Measurements from ENCODE around the gene HTRA1.
A peak's percentile ranks its signal among the peaks of the same experiment; 100 is the strongest.

Gene HTRA1

DNA sequence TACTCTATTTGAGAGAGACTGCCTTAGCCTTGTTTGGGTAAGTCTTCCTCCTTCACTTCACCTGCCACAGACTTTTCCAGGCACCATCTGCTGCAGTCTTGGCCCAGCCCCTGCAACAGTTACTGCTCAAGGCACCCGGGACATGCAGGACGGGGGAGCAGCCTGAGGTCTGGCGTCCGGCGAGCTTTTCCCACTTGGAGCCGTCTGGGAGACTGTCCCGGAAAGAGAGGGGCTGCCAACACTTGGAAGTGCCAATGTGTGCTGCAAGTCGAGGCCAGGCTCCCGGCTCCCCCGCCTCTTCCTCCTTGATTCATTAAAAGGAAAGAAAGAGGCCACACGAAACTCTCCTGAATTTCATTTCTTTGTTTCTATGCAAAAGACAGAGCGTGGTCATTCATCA lies 13.7 kb downstream of the HTRA1 start:
- TF ChIP-seq, protein P1, sequence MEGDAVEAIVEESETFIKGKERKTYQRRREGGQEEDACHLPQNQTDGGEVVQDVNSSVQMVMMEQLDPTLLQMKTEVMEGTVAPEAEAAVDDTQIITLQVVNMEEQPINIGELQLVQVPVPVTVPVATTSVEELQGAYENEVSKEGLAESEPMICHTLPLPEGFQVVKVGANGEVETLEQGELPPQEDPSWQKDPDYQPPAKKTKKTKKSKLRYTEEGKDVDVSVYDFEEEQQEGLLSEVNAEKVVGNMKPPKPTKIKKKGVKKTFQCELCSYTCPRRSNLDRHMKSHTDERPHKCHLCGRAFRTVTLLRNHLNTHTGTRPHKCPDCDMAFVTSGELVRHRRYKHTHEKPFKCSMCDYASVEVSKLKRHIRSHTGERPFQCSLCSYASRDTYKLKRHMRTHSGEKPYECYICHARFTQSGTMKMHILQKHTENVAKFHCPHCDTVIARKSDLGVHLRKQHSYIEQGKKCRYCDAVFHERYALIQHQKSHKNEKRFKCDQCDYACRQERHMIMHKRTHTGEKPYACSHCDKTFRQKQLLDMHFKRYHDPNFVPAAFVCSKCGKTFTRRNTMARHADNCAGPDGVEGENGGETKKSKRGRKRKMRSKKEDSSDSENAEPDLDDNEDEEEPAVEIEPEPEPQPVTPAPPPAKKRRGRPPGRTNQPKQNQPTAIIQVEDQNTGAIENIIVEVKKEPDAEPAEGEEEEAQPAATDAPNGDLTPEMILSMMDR (IDR thresholded peaks at IDR 0.05; ENCODE audit: low read depth, low read length) = no peak
- Histone ChIP-seq H3K4me3 (ENCODE audit: low read depth, low read length) (no peak overlapping the region), H3K9me3 (ENCODE audit: severe bottlenecking) (no peaks in the 10 kb centered on the region), H3K27me3 (ENCODE audit: insufficient read depth, low read depth, severe bottlenecking) (no peaks in the 10 kb centered on the region), H3K27ac (no peak overlapping the region), H3K36me3 (no peaks in the 10 kb centered on the region)
- peak; percentile 41 for DNase-seq

DNA sequence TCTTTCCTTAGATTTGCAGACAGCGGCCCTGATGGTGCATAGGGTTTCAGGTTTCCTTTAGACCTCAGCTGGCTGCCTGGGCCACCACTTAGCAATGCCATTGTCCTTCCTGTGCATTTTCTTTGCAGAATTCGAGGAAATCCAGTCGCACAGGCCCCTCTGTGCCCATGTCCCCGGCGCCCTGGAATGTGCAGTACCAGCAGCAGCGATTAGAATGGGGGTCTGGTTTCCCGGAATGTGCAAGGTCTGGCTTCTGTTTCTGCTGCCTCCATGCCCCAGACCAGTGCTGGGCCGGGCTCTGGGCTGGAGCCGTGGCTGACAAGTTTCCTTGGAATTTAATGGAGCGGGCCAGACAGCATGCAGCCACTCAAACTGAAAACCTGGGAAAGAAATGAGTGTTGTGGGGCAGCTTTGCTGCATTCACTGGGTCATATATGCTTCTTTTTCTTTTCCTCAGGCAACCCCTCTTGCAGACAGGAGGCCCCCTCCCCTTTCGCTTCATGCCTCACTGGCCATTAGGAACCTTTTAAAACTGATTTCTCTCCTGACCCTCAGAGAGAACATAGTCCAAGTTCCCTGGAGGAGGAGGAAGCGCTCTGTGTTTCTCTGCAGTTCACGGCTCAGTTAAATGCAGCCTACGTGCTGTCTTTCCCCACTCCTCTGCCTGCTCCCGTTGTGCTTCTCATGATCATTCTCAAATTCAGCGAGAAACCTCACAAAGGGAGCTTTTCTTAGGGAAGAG lies 14.4 kb downstream of the HTRA1 start:
- no peak for DNase-seq
- H3K27ac ChIP-seq = no peak overlapping the region
- H3K4me3 ChIP-seq (ENCODE audit: low read depth, low read length) = no peak overlapping the region
- TF ChIP-seq, protein P1 (IDR thresholded peaks at IDR 0.05; ENCODE audit: low read depth, low read length) = no peak
- H3K9me3 ChIP-seq (ENCODE audit: severe bottlenecking) = no peaks in the 10 kb centered on the region
- no peaks in the 10 kb centered on the region for H3K36me3 ChIP-seq
- H3K27me3 ChIP-seq (ENCODE audit: insufficient read depth, low read depth, severe bottlenecking) = no peaks in the 10 kb centered on the region

DNA sequence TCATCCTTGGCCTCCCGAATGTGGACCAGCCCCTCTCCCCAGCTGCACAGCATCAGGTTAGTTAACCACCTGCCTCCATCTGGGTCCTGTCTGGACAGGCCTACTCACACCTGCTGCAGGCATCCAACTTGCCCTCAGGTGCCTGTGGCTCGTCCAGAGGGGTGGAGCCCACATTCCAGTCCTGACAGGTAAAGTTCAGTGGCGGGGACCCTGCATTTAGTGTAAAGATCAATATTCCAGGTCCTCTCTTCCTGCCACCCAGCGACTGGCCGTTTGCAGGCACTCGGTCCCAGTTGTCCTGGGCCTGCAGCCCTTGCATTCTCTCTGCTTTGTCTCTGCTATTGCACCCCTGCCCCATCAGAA lies 15.0 kb downstream of the HTRA1 start:
- Histone ChIP-seq H3K36me3 (no peaks in the 10 kb centered on the region), H3K27ac (no peak overlapping the region), H3K27me3 (ENCODE audit: insufficient read depth, low read depth, severe bottlenecking) (no peaks in the 10 kb centered on the region), H3K9me3 (ENCODE audit: severe bottlenecking) (no peaks in the 10 kb centered on the region), H3K4me3 (ENCODE audit: low read depth, low read length) (no peak overlapping the region)
- no peak for DNase-seq
- TF ChIP-seq, protein P1 (IDR thresholded peaks at IDR 0.05; ENCODE audit: low read depth, low read length) = no peak

DNA sequence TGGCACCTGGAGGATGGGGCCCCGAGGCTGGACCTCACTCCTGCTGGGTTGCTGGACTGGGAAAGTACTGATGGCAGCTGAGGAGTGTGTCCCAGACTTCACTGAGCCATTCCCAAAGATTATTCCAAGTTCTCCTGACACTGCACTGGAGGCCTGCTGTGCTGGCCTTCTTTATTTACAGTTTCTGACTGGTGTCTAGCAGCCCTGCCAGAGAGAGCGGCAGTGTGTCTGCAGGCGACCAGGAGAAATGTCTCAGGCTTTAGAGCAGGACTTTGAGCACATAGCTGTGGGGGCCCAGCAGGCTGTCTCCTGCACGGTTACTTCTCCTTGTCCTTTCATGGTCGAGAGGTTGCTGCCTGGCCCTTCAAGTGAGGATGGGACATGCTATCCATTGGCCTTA lies 16.1 kb downstream of the HTRA1 start:
- Histone ChIP-seq H3K36me3 (no peaks in the 10 kb centered on the region), H3K27ac (no peak overlapping the region), H3K9me3 (ENCODE audit: severe bottlenecking) (no peaks in the 10 kb centered on the region), H3K27me3 (ENCODE audit: insufficient read depth, low read depth, severe bottlenecking) (no peaks in the 10 kb centered on the region), H3K4me3 (ENCODE audit: low read depth, low read length) (no peak overlapping the region)
- no peak for DNase-seq
- TF ChIP-seq, protein P1 (IDR thresholded peaks at IDR 0.05; ENCODE audit: low read depth, low read length) = no peak

DNA sequence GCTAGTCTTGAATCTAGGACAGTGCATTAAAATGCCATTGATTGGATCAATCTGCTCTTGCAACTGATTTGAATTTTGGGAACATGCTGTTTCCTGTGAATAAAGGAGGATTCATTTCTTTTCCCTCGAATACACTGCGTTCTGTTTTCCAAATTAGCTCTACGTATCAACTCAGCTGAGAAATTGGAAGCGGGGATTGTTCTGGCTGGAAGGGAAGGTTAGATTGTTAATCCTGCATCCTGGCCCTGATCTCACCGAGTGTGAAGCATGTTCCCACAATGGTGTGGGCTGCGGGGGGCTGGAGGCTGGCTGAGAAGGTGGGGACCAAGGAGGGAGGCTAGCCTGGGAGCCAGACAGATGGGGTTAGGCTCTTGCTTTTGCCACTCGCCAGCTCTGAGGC lies 17.6 kb downstream of the HTRA1 start:
- H3K27me3 ChIP-seq (ENCODE audit: insufficient read depth, low read depth, severe bottlenecking) = no peaks in the 10 kb centered on the region
- DNase-seq = peak; percentile 36
- TF ChIP-seq, protein P1 (IDR thresholded peaks at IDR 0.05; ENCODE audit: low read depth, low read length) = no peak
- H3K9me3 ChIP-seq (ENCODE audit: severe bottlenecking) = no peaks in the 10 kb centered on the region
- no peak overlapping the region for H3K4me3 ChIP-seq (ENCODE audit: low read depth, low read length)
- no peaks in the 10 kb centered on the region for H3K36me3 ChIP-seq
- no peak overlapping the region for H3K27ac ChIP-seq

Measured in WERI-Rb-1 (cell line).